MM.1S (cell line): ENCODE measurements around the gene KIF7.

Experiments
- EZH2 ChIP-seq: fragments of 300-600 bp; sonication (generic); optimal IDR thresholded peaks from 2 replicates; pipeline ENCODE3; 2017; ENCODE audit warnings: low read depth, mild to moderate bottlenecking, antibody characterized with exemption, low read length, mixed read lengths
- EZH2phosphoT487 ChIP-seq: fragments of 300-600 bp; sonication (generic); IDR thresholded peaks from 2 replicates; pipeline ENCODE4 v1.6.1; 2018; ENCODE audit warnings: antibody characterized with exemption, low read length
- TF ChIP-seq, protein P1 (sequence below): fragments of 300-600 bp; sonication (generic); IDR thresholded peaks from 2 replicates; pipeline ENCODE4 v1.5.1; 2016; ENCODE audit warnings: antibody characterized with exemption, low read length, mixed read lengths

DNA sequence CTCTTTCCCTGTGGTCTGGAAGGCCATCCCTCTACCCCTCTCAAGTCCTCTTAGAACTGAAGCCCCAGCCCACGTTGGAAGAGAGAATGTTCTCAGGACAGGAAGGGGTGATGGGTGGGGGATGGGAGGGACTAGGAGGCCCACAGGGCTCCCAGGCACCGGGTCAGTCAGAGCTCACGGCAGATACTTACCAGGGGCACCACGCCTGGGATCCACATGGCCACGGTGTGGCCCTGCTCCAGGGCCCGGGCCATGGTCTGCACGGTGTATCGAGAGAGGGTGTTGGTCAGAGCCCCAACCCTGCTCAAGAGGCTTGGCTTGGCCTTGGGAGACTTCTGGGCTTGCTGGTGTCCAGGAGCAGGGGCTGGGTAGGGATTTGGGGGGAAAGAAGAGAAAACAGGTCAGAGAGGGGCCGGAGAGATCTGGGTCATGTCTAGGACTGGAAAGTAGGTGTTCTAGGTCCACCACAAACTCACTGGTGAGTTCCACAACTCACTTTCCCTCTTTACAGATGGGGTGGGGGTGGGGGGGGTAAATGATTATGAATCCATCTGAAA is 14.1 kb upstream of the KIF7 start:
- TF ChIP-seq, protein P1, sequence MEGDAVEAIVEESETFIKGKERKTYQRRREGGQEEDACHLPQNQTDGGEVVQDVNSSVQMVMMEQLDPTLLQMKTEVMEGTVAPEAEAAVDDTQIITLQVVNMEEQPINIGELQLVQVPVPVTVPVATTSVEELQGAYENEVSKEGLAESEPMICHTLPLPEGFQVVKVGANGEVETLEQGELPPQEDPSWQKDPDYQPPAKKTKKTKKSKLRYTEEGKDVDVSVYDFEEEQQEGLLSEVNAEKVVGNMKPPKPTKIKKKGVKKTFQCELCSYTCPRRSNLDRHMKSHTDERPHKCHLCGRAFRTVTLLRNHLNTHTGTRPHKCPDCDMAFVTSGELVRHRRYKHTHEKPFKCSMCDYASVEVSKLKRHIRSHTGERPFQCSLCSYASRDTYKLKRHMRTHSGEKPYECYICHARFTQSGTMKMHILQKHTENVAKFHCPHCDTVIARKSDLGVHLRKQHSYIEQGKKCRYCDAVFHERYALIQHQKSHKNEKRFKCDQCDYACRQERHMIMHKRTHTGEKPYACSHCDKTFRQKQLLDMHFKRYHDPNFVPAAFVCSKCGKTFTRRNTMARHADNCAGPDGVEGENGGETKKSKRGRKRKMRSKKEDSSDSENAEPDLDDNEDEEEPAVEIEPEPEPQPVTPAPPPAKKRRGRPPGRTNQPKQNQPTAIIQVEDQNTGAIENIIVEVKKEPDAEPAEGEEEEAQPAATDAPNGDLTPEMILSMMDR: no peak
- no peak for TF ChIP-seq EZH2phosphoT487
- TF ChIP-seq EZH2: no peak
